PC-9 (cell line): ENCODE results near the gene RBL2.
"Not testable (repeated sequence)": the region's sequence is repeated elsewhere in the genome, so short reads cannot be mapped to it uniquely, and the experiment has no call there.

Source experiments
- EZH2 ChIP-seq: fragments of 200-600 bp; sonication (generic); IDR thresholded peaks from 2 replicates; pipeline ENCODE4 v1.8.0; 2017; ENCODE audit warnings: antibody characterized with exemption, low read depth
- TF ChIP-seq, protein P1 (sequence below): fragments of 200-600 bp; sonication (generic); conservative IDR thresholded peaks from 2 replicates; pipeline ENCODE4 v1.6.1; 2017; ENCODE audit warnings: mixed run types, antibody characterized with exemption, mild to moderate bottlenecking, moderate library complexity

DNA sequence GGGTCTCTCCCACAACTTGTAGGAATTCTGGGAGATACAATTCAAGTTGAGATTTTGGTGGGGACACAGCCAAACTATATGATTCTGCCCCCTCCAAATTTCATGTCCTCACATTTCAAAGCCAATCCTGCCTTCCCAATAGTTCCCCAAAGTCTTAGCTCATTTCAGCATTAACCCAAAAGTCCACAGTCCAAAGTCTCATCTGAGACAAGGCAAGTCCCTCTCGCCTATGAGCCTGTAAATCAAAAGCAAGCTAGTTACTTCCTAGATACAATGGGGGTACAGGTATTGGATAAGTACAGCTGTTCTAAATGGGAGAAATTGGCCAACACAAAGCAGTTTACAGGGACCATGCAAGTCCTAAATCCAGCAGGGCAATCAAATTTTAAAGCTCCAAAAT is 78.5 kb downstream of the RBL2 start:
- TF ChIP-seq, protein P1, sequence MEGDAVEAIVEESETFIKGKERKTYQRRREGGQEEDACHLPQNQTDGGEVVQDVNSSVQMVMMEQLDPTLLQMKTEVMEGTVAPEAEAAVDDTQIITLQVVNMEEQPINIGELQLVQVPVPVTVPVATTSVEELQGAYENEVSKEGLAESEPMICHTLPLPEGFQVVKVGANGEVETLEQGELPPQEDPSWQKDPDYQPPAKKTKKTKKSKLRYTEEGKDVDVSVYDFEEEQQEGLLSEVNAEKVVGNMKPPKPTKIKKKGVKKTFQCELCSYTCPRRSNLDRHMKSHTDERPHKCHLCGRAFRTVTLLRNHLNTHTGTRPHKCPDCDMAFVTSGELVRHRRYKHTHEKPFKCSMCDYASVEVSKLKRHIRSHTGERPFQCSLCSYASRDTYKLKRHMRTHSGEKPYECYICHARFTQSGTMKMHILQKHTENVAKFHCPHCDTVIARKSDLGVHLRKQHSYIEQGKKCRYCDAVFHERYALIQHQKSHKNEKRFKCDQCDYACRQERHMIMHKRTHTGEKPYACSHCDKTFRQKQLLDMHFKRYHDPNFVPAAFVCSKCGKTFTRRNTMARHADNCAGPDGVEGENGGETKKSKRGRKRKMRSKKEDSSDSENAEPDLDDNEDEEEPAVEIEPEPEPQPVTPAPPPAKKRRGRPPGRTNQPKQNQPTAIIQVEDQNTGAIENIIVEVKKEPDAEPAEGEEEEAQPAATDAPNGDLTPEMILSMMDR = not testable (repeated sequence)
- not testable (repeated sequence) for TF ChIP-seq EZH2
